Tibial artery (tissue), 4 donors: ENCODE measurements around the gene SERPINA1.
"Not testable (repeated sequence)": the region's sequence is repeated elsewhere in the genome, so short reads cannot be mapped to it uniquely, and the experiment has no call there.

Experiments
- DNase-seq, 2 donors: peaks; one replicate each; pipeline ENCODE4 v3.0.0-alpha.2; 2019
- H3K27ac ChIP-seq, 2 donors: fragments of 200-600 bp; sonication (generic) in 1 of 2; 1 replicate in 1 of 2; 2 replicates in 1 of 2; pipeline ENCODE4 v1.5.1; 2018 to 2019; ENCODE audit warnings: mild to moderate bottlenecking in 1 of 2
- H3K27me3 ChIP-seq, 2 donors: fragments of 200-600 bp; sonication (generic) in 1 of 2; one replicate each; pipeline versions ENCODE4 v1.5.1 to v1.6.0; 2016 to 2019
- H3K36me3 ChIP-seq, 3 donors: fragments of 200-600 bp; sonication (generic) in 2 of 3; one replicate each; pipeline ENCODE4 v1.5.1; 2016 to 2019; ENCODE audit warnings: mild to moderate bottlenecking in 2 of 3
- H3K4me1 ChIP-seq, 4 donors: fragments of 200-600 bp; sonication (generic) in 2 of 4; 1 replicate in 3 of 4; 2 replicates in 1 of 4; pipeline ENCODE4 v1.5.1; 2016 to 2019
- H3K4me3 ChIP-seq, 2 donors: fragments of 200-600 bp; sonication (generic) in 1 of 2; 1 replicate in 1 of 2; 2 replicates in 1 of 2; pipeline ENCODE4 v1.5.1; 2018 to 2019; ENCODE audit warnings: mild to moderate bottlenecking in 2 of 2
- H3K9me3 ChIP-seq, 3 donors: fragments of 200-600 bp; sonication (generic) in 1 of 3; one replicate each; pipeline ENCODE4 v1.5.1; 2016 to 2019
- CTCF ChIP-seq, 2 experiments: fragments of 200-600 bp in 1 of 2; fragments of 450-650 bp in 1 of 2; IDR thresholded peaks; one replicate each; pipeline ENCODE4 v1.5.1; 2017 to 2019; ENCODE audit warnings: antibody characterized with exemption in 2 of 2, mild to moderate bottlenecking in 1 of 2, moderate library complexity in 1 of 2
- intact Hi-C: fragments of 100-400 bp; cut with DNase I; formaldehyde crosslinking; loops from one replicate; pipeline ENCODE4 v1.15.0; 2023; ENCODE audit warnings: low total_unique reads

SERPINA1 gene

DNA sequence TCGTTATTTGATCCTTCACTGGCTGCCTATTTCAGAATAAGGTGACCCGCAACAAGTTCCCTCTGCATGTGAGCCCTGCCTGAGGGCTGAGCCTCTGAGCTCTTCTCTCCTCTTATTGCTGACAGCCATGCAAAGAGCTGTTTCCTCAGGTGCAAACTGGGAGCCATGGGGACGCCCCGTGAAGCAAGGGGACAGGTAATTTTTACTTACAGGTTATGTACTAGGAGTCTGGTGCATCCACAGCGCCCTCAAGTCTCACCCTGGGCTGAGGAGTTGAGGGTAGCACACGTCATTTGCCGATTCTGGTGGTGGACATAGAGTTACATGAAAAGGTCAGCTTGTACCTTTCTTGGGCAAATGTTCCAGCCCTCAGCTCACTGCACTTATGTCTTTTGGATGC is 39.1 kb downstream of the SERPINA1 start:
- Histone ChIP-seq H3K9me3 (no peaks in the 10 kb centered on the region), H3K4me1 (no peaks in the 10 kb centered on the region), H3K36me3 (no peaks in the 10 kb centered on the region), H3K27me3 (peaks cover 0 to 4% of the 10 kb centered on the region in 2 donors), H3K27ac (no peak overlapping the region), H3K4me3 (no peak overlapping the region)
- DNase-seq = no peak
- no peak for TF ChIP-seq CTCF (IDR thresholded peaks at IDR 0.05)
- intact Hi-C loops = no loop called here

- Histone ChIP-seq H3K4me3 (no peak overlapping the region), H3K36me3 (no peaks in the 10 kb centered on the region), H3K4me1 (no peaks in the 10 kb centered on the region), H3K27me3 (peaks cover 0 to 4% of the 10 kb centered on the region in 2 donors), H3K27ac (no peak overlapping the region), H3K9me3 (no peaks in the 10 kb centered on the region)
- intact Hi-C loops = no loop called here
- TF ChIP-seq CTCF (IDR thresholded peaks at IDR 0.05) = no peak
- DNase-seq = no peak
Observed at GRCh38 chr14:94348836-94349235, 39.6 kb downstream of the SERPINA1 start.

- intact Hi-C loops = no loop called here
- Histone ChIP-seq H3K4me3 (no peak overlapping the region), H3K4me1 (peaks cover 0 to 11% (median 6%) of the 10 kb centered on the region in 4 donors), H3K36me3 (no peaks in the 10 kb centered on the region), H3K27ac (no peak overlapping the region), H3K27me3 (no peaks in the 10 kb centered on the region), H3K9me3 (no peaks in the 10 kb centered on the region)
- TF ChIP-seq CTCF (IDR thresholded peaks at IDR 0.05) = no peak
- DNase-seq = no peak
Observed at GRCh38 chr14:94346841-94347240, 41.6 kb downstream of the SERPINA1 start.

DNA sequence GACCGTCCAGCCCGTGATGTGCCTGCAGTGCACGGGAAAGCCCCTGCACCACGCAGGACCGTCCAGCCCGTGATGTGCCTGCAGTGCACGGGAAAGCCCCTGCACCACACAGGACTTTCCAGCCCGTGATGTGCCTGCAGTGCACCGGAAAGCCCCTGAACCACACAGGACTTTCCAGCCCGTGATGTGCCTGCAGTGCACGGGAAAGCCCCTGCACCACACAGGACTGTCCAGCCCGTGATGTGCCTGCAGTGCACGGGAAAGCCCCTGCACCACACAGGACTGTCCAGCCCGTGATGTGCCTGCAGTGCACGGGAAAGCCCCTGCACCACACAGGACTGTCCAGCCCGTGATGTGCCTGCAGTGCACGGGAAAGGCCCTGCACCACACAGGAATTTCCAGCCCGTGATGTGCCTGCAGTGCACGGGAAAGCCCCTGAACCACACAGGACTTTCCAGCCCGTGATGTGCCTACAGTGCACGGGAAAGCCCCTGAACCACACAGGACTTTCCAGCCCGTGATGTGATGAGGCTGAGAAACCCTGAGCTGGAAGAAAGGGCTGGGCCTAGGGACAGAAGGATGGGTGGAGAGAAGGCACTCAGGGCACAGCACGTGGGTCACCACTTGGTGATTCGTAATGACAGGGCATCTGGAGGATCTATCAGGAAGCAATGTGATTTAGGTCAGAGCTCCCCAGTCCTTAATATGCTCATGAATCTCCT is 42.2 kb downstream of the SERPINA1 start:
- H3K9me3 ChIP-seq, H3K27ac ChIP-seq, H3K27me3 ChIP-seq, intact Hi-C loops, H3K4me3 ChIP-seq, DNase-seq, H3K36me3 ChIP-seq: not testable (repeated sequence)
- H3K4me1 ChIP-seq = peaks cover 0 to 16% (median 9%) of the 10 kb centered on the region in 4 donors

DNA sequence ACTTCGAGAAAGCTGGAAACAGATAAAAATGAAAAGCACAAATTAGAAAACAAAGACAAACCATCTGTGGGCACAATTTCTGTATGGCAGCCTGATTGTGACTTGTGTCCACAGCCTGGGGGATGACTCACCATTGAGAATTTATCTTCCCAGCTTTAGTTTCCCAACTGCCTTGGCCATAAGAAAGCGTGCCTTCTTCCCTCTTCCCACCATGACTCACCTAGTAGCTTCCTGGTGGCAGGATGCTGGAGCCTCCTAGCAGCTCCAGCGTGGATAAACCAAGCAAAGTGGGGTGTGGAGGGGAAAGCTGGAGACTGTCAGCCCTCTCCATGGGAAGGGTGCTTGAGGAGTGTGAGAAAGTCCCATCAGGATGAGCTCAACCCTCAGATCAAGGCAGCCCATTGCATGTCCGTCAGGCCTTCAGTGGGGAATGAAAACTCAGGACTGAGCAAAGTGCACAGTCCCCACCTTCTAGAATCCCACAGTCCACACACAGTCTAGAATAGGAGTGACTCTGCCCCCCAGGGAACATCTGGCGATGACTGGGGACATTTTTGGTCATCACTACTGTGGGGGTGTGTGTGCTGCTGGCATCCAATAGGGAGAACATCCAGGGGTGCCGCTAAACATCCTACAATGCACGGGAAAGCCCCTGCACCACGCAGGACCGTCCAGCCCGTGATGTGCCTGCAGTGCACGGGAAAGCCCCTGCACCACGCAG is 42.9 kb downstream of the SERPINA1 start:
- H3K27ac ChIP-seq = no peak overlapping the region
- intact Hi-C loops = no loop called here
- peaks cover 0 to 16% (median 9%) of the 10 kb centered on the region in 4 donors for H3K4me1 ChIP-seq
- H3K4me3 ChIP-seq = no peak overlapping the region
- H3K27me3 ChIP-seq = no peaks in the 10 kb centered on the region
- no peaks in the 10 kb centered on the region for H3K36me3 ChIP-seq
- no peak for TF ChIP-seq CTCF (IDR thresholded peaks at IDR 0.05)
- no peak for DNase-seq
- H3K9me3 ChIP-seq = no peaks in the 10 kb centered on the region

DNA sequence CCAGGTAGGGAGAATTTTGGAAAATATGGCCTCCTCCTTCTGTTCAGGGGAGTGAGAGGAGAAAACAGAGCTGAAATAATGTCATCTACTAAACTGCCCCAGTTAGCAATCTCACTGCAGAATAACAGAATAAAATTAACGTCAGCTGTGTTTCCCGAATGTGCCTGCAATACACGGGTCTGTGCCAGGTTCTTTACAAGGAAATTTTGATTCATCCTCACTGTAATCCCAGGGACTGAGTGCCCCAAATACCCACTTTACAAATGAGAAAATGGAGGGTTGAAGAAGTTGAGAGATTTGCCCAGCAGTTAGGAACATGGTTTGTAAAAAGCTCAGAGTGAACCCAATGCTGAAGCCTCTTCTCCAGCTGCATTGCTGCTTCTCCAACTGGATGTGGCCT is 44.0 kb downstream of the SERPINA1 start:
- intact Hi-C loops = no loop called here
- no peaks in the 10 kb centered on the region for H3K36me3 ChIP-seq
- H3K9me3 ChIP-seq = no peaks in the 10 kb centered on the region
- no peak for DNase-seq
- no peak for TF ChIP-seq CTCF (IDR thresholded peaks at IDR 0.05)
- peaks cover 0 to 16% (median 9%) of the 10 kb centered on the region in 4 donors for H3K4me1 ChIP-seq
- H3K4me3 ChIP-seq = no peak overlapping the region
- no peak overlapping the region for H3K27ac ChIP-seq
- no peaks in the 10 kb centered on the region for H3K27me3 ChIP-seq
